ENCODE results near the gene ABHD2. TPM values are rescaled to one million over a fixed set of nuclear protein-coding genes. Genes with fewer than 3 reads are reported as not detected.

Gene ABHD2
- total and polyA plus RNA-seq, 2 donors (not counting 3 experiments of a cell fraction or from before 2014, with no cell fraction given): 14.0 to 62.2 TPM

GRCh38 chr15:89230277-89230676 is 142.0 kb downstream of the ABHD2 start:
- intact Hi-C loops (cut with micrococcal nuclease): no loop called here
- dilution Hi-C loops (cut with MboI; ENCODE audit: extremely low pct_ligation_motif_present, low sequenced_read_pairs): no loop called here
- CTCF ChIA-PET: interaction anchor here (0.6 to 2.2 kb wide), 3 partner anchors 8 to 23 kb away, joined by 3 to 9 read pairs (median 3); no protein-coding TSS in a partner anchor

More at GRCh38 chr15:89230277-89230676, 142.0 kb downstream of the ABHD2 start:
- POLR2A ChIA-PET: no interaction called here
- Histone ChIP-seq H3K27me3 (ENCODE audit: control insufficient read depth in 2 of 2, insufficient read depth in 2 of 2, low read length in 2 of 2) (peaks cover under 1 to 3% of the 10 kb centered on the region in 2 experiments), H3K27ac (ENCODE audit: insufficient read depth, low read depth, low read length) (no peak overlapping the region), H3K4me2 (ENCODE audit: insufficient read depth, low read length) (no peak overlapping the region), H3K36me3 (ENCODE audit: control insufficient read depth in 2 of 2, extremely low read depth in 1 of 2, insufficient read depth in 2 of 2, low read length in 2 of 2) (no peaks in the 10 kb centered on the region), H3K4me3 (replicated peaks in 1 of 3; ENCODE audit: insufficient read depth in 1 of 3, low read depth in 1 of 3, low read length in 3 of 3) (no peak overlapping the region), H4K20me1 (replicated peaks; ENCODE audit: control insufficient read depth, extremely low read depth, insufficient read depth, low read length) (no peaks in the 10 kb centered on the region), H3K9me1 (replicated peaks; ENCODE audit: control insufficient read depth, extremely low read depth, insufficient read depth, low read length) (no peaks in the 10 kb centered on the region), H2AFZ (ENCODE audit: low read depth, low read length) (no peak overlapping the region), H3K4me1 (ENCODE audit: control insufficient read depth, extremely low read depth, insufficient read depth, low read length) (no peaks in the 10 kb centered on the region), H3K9me3 (replicated peaks; ENCODE audit: control insufficient read depth, insufficient read depth, low read length) (no peaks in the 10 kb centered on the region), H3K9ac (replicated peaks; ENCODE audit: extremely low read depth, insufficient read depth, low read length) (no peak overlapping the region), H3K79me2 (ENCODE audit: control insufficient read depth, insufficient read depth, low read length) (no peaks in the 10 kb centered on the region)
- DNase-seq (ENCODE audit: low read depth, low spot score) (no peak), FAIRE-seq (no peak)
- TF ChIP-seq MYC (IDR thresholded peaks at IDR 0.05; ENCODE audit: low read depth, low read length): no peak
- no peak for TF ChIP-seq MAX (IDR thresholded peaks at IDR 0.05; ENCODE audit: insufficient read depth, insufficient read length)
- no peak for TF ChIP-seq CTCF (IDR thresholded peaks at IDR 0.05; ENCODE audit: extremely low read depth in 1 of 2, insufficient read depth in 1 of 2, low read depth in 1 of 2, low read length in 2 of 2)
- no TSS peak for BruUV-seq (replicated peaks)

Measured in endothelial cell of umbilical vein (primary cell).